GM18870 (cell line): ENCODE results near the gene PSG6.
"Not testable (repeated sequence)": the region's sequence is repeated elsewhere in the genome, so short reads cannot be mapped to it uniquely, and the experiment has no call there.

Source experiments
- ATAC-seq: cut with Tn5 transposase; IDR thresholded peaks from one replicate; pipeline ENCODE4 v1.9.1; 2021; ENCODE audit warnings: moderate library complexity; ENCODE audit not compliant: unreplicated experiment

Gene PSG6

GRCh38 chr19:42917634-42918033, at the start of gene PSG6:
Gene PSG6 (minus strand): TSS chr19:42917894. CDS start chr19:42917792, 102 bp downstream.
- ATAC-seq: not testable (repeated sequence)

GRCh38 chr19:42965176-42965575, 47.5 kb upstream of the PSG6 start:
- no peak for ATAC-seq

- ATAC-seq: no peak
Observed at GRCh38 chr19:42961119-42961518, 43.4 kb upstream of the PSG6 start.

- ATAC-seq: not testable (repeated sequence)
Observed at GRCh38 chr19:42952126-42952525, 34.4 kb upstream of the PSG6 start.

- ATAC-seq: not testable (repeated sequence)
Observed at GRCh38 chr19:42951476-42951875, 33.8 kb upstream of the PSG6 start.

GRCh38 chr19:42942187-42942789, 24.6 kb upstream of the PSG6 start:
- ATAC-seq: no peak

- not testable (repeated sequence) for ATAC-seq
Observed at GRCh38 chr19:42937107-42937506, 19.4 kb upstream of the PSG6 start, which contains the start of gene PSG7. Gene PSG7 (minus strand): TSS chr19:42937207. CDS start chr19:42937076, 131 bp downstream.

- ATAC-seq: not testable (repeated sequence)
Observed at GRCh38 chr19:42934726-42935125, 17.0 kb upstream of the PSG6 start.

GRCh38 chr19:42934183-42934582, 16.5 kb upstream of the PSG6 start:
- not testable (repeated sequence) for ATAC-seq

GRCh38 chr19:42933412-42933811, 15.7 kb upstream of the PSG6 start:
- ATAC-seq: not testable (repeated sequence)

- not testable (repeated sequence) for ATAC-seq
Observed at GRCh38 chr19:42932485-42933101, 14.9 kb upstream of the PSG6 start.

- not testable (repeated sequence) for ATAC-seq
Observed at GRCh38 chr19:42930214-42930613, 12.5 kb upstream of the PSG6 start.

GRCh38 chr19:42928896-42929295, 11.2 kb upstream of the PSG6 start:
- ATAC-seq: no peak

GRCh38 chr19:42926781-42927180, 9.1 kb upstream of the PSG6 start:
- ATAC-seq: no peak

GRCh38 chr19:42923106-42923505, 5.4 kb upstream of the PSG6 start:
- not testable (repeated sequence) for ATAC-seq

GRCh38 chr19:42920971-42921370, 3.3 kb upstream of the PSG6 start:
- not testable (repeated sequence) for ATAC-seq

GRCh38 chr19:42919757-42920079, 2.0 kb upstream of the PSG6 start:
- ATAC-seq: no peak

- not testable (repeated sequence) for ATAC-seq
Observed at GRCh38 chr19:42919070-42919756, 1.5 kb upstream of the PSG6 start.

- not testable (repeated sequence) for ATAC-seq
Observed at GRCh38 chr19:42918377-42919069, 829 bp upstream of the PSG6 start.

GRCh38 chr19:42916931-42917330, 763 bp downstream of the PSG6 start:
- not testable (repeated sequence) for ATAC-seq

- not testable (repeated sequence) for ATAC-seq
Observed at GRCh38 chr19:42913516-42913915, 4.2 kb downstream of the PSG6 start.
